ENCODE results near the gene PKN1. TPM values are rescaled to one million over a fixed set of nuclear protein-coding genes. Genes with fewer than 3 reads are reported as not detected.
A peak's percentile ranks its signal among the peaks of the same experiment; 100 is the strongest.

Gene PKN1
- total RNA-seq, 1 donor from 2014 or later: 129 TPM

DNA sequence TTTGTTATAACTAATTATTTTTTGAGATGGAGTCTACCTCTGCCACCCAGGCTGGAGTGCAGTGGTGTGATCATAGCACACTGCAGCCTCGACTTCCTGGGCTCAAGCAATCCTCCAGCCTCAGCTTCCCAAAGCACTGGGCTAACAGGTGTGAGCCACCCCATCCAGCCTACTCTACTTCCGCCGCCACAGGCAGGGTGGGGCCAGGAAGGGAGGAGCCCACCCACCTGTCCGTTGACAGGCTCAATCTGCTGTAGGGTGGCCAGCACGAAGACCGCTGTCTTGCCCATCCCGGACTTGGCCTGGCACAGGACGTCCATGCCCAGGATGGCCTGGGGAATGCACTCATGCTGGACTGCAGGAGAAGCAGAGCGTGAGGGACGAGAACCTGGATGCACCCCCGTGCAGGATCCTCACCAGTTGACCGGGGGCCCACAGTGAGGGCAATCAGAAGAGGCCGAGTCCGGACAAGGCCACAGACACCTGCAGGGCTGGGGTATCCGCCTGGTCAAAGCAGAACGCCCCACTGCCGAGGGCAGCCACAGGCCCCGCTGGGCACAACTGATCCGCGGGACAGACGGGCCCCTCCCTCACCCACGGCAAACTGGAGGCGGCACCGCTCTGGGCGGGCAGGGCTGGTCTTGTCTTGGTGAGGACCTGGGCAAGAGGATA, 20.6 kb upstream of the PKN1 start:
- Histone ChIP-seq H3K4me1 (peaks cover 39% of the 10 kb centered on the region), H3K4me3 (no peak overlapping the region), H3K27ac (replicated peaks) (no peak overlapping the region), H3K9me3 (replicated peaks) (no peaks in the 10 kb centered on the region), H3K36me3 (peaks cover 57% of the 10 kb centered on the region), H3K27me3 (ENCODE audit: low read depth) (no peaks in the 10 kb centered on the region)
- intact Hi-C loops (cut with micrococcal nuclease): no loop called here
- DNase-seq: no peak
- TF ChIP-seq, protein P1, sequence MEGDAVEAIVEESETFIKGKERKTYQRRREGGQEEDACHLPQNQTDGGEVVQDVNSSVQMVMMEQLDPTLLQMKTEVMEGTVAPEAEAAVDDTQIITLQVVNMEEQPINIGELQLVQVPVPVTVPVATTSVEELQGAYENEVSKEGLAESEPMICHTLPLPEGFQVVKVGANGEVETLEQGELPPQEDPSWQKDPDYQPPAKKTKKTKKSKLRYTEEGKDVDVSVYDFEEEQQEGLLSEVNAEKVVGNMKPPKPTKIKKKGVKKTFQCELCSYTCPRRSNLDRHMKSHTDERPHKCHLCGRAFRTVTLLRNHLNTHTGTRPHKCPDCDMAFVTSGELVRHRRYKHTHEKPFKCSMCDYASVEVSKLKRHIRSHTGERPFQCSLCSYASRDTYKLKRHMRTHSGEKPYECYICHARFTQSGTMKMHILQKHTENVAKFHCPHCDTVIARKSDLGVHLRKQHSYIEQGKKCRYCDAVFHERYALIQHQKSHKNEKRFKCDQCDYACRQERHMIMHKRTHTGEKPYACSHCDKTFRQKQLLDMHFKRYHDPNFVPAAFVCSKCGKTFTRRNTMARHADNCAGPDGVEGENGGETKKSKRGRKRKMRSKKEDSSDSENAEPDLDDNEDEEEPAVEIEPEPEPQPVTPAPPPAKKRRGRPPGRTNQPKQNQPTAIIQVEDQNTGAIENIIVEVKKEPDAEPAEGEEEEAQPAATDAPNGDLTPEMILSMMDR (IDR thresholded peaks at IDR 0.05; ENCODE audit: borderline replicate concordance): no peak

DNA sequence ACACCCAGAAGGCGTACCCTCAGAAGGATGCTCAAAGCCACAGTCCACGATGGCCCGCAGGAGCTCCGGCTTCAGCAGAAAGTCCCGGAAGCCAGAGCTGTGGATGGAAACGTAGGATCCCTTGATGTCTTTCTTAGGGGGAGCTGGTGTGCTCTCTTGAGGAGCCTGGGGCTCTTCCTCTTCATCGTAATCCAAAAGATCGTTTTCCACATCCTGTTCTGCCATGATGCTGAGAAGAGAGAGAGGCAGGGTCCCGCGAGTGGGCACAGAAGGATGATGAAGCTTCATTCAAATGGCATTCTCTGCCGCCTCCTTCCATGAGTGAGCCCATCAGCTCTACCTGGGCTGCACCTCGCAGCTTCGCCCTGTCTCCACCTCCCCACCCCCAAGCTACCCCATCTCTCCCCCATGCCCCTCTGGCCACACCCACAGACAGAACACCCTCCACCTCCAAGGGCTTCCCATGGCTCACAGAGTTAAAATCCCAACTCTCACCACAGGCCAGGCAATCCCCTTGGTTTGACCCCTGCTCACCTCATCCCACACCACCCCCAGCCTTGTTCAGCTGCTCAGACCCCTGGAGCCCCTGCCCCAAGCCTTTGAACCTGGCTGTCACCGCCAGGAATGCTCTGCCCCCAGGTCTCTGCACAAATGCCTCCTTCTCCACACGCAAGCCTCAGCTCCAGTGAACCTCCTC, 20.0 kb upstream of the PKN1 start:
- Histone ChIP-seq H3K9me3 (replicated peaks) (no peaks in the 10 kb centered on the region), H3K27ac (replicated peaks) (peak overlapping the region; percentile 55), H3K36me3 (peaks cover 50% of the 10 kb centered on the region), H3K4me3 (no peak overlapping the region), H3K27me3 (ENCODE audit: low read depth) (no peaks in the 10 kb centered on the region), H3K4me1 (peaks cover 46% of the 10 kb centered on the region)
- TF ChIP-seq, protein P1 (IDR thresholded peaks at IDR 0.05; ENCODE audit: borderline replicate concordance): no peak
- intact Hi-C loops (cut with micrococcal nuclease): no loop called here
- no peak for DNase-seq

DNA sequence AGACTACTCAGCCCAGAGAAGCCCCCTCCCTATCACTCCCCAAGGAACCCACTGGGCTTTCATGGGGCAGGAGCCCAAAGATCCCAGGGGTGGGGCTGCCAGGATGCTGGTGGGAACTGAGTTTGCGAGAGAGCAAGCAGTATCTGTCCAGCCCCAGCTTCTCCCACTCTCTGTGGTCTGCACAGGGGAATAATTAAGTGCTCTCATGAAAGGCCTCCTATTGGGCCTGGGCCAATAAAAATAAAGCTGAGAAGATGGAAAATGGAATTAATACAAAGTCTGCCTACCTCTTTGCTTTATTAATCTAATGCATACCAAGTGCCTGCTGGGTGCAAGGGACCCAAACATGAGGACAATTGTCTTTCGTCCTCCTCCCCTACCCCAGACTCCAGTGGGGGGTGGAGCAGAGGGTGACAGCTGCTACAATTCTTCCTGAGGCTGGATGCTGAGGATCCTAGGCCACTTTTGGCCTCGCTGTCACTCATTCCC, 19.4 kb upstream of the PKN1 start:
- no peak for DNase-seq
- no peaks in the 10 kb centered on the region for H3K9me3 ChIP-seq (replicated peaks)
- no peak overlapping the region for H3K4me3 ChIP-seq
- H3K27ac ChIP-seq (replicated peaks): peak overlapping the region; percentile 55
- TF ChIP-seq, protein P1 (IDR thresholded peaks at IDR 0.05; ENCODE audit: borderline replicate concordance): no peak
- intact Hi-C loops (cut with micrococcal nuclease): no loop called here
- peaks cover 44% of the 10 kb centered on the region for H3K36me3 ChIP-seq
- peaks cover 52% of the 10 kb centered on the region for H3K4me1 ChIP-seq
- H3K27me3 ChIP-seq (ENCODE audit: low read depth): no peaks in the 10 kb centered on the region

DNA sequence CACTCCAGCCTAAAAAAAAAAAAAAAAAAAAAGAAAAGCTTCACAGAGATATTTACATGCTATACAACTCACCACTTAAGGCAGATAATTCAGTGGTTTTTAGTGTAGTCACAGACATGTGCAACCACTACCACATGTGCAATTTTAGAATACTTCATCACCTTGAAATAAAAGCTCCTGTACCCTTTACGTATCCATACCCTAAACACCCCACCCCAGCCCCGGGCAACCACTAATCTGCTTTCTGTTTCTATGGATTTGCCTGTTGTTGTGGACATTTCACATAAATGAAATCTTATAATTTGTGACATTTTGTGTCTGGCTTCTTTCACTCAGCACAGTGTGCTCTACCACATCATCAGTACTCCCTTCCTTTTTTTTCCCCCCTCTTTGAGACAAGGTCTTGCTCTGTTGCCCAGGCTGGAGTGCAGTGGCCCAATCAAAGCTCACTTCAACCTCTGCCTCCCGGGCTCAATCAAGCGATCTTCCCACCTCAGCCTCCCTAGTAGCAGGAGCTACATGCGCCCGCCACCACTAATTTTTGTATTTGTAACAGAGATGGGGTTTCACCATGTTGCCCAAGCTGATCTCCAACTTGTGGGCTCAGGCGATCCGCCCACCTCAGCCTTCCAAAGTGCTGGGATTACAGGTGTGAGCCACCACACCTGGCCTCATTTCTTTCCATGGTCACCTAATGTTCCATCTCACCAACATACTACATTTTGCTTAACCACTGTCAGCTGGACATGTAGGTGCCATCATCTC, 18.0 kb upstream of the PKN1 start:
- intact Hi-C loops (cut with micrococcal nuclease): no loop called here
- H3K4me1 ChIP-seq: peaks cover 60% of the 10 kb centered on the region
- DNase-seq: no peak
- no peak overlapping the region for H3K27ac ChIP-seq (replicated peaks)
- no peaks in the 10 kb centered on the region for H3K9me3 ChIP-seq (replicated peaks)
- no peak overlapping the region for H3K4me3 ChIP-seq
- peaks cover 30% of the 10 kb centered on the region for H3K36me3 ChIP-seq
- TF ChIP-seq, protein P1 (IDR thresholded peaks at IDR 0.05; ENCODE audit: borderline replicate concordance): no peak
- no peaks in the 10 kb centered on the region for H3K27me3 ChIP-seq (ENCODE audit: low read depth)

DNA sequence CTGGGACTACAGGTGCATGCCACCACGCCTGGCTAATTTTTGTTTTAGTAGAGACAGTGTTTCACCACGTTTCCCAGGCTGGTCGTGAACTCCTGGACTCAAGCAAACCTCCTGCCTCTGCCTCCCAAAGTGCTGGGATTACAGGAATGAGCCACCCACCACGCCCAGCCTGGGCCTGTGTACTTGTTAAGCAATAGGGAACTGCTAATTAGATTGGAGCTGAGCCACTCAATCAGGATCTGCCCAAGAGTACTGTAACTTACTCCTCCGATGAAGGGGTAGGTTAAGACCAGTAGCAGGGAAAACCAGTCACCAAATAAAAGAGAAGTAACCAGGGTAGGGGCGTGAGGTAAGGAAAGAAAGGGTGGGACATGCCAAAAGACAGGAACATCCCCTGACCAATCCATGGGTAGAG, 16.3 kb upstream of the PKN1 start:
- Histone ChIP-seq H3K4me1 (peaks cover 60% of the 10 kb centered on the region), H3K9me3 (replicated peaks) (no peaks in the 10 kb centered on the region), H3K27me3 (ENCODE audit: low read depth) (no peaks in the 10 kb centered on the region), H3K27ac (replicated peaks) (no peak overlapping the region), H3K4me3 (peak overlapping the region; percentile 96), H3K36me3 (peaks cover 13% of the 10 kb centered on the region)
- TF ChIP-seq, protein P1 (IDR thresholded peaks at IDR 0.05; ENCODE audit: borderline replicate concordance): no peak
- intact Hi-C loops (cut with micrococcal nuclease): no loop called here
- DNase-seq: no peak
